Smooth muscle cell (in vitro differentiated cells): Measurements from ENCODE around the gene ABCG4. TPM values are rescaled to one million over a fixed set of nuclear protein-coding genes. Genes with fewer than 3 reads are reported as not detected.

Experiments used
- DNase-seq: peaks from one replicate; lab custom pipeline; 2025; ENCODE audit not compliant: unreplicated experiment; lab: John Stamatoyannopoulos, UW
- H2AFZ ChIP-seq: fragments of 200-600 bp; sonication (generic); 2 replicates; pipeline ENCODE4 v1.6.0; 2016; ENCODE audit warnings: antibody characterized with exemption, low read depth, mild to moderate bottlenecking
- H3F3A ChIP-seq: fragments of 200-600 bp; sonication (generic); 2 replicates; pipeline ENCODE4 v1.6.0; 2017; ENCODE audit warnings: antibody characterized with exemption, low read depth
- H3K27ac ChIP-seq: fragments of 200-600 bp; sonication (generic); 2 replicates; pipeline ENCODE4 v1.5.1; 2016; ENCODE audit warnings: low read depth, mild to moderate bottlenecking
- H3K27me3 ChIP-seq: fragments of 200-600 bp; sonication (generic); 2 replicates; pipeline ENCODE4 v1.6.1; 2016; ENCODE audit warnings: low read depth, mild to moderate bottlenecking
- H3K36me3 ChIP-seq: fragments of 200-600 bp; sonication (generic); 2 replicates; pipeline ENCODE4 v1.5.1; 2016; ENCODE audit warnings: low read depth
- H3K4me1 ChIP-seq: fragments of 200-600 bp; sonication (generic); 2 replicates; pipeline ENCODE4 v1.5.1; 2016; ENCODE audit warnings: low read depth
- H3K4me2 ChIP-seq: fragments of 200-600 bp; sonication (generic); 2 replicates; pipeline ENCODE4 v1.6.0; 2016; ENCODE audit warnings: mild to moderate bottlenecking
- H3K4me3 ChIP-seq: fragments of 200-600 bp; sonication (generic); 2 replicates; pipeline ENCODE4 v1.5.1; 2016; ENCODE audit warnings: mild to moderate bottlenecking
- H3K79me2 ChIP-seq: fragments of 200-600 bp; sonication (generic); 2 replicates; pipeline ENCODE4 v1.6.0; 2016; ENCODE audit warnings: low read depth, mild to moderate bottlenecking
- H3K9ac ChIP-seq: fragments of 200-600 bp; sonication (generic); 2 replicates; pipeline ENCODE4 v1.6.0; 2016; ENCODE audit warnings: low read depth
- H3K9me3 ChIP-seq: fragments of 200-600 bp; sonication (generic); replicated peaks from 2 replicates; pipeline ENCODE4 v1.5.1; 2016; ENCODE audit warnings: low read depth
- H4K20me1 ChIP-seq: fragments of 200-600 bp; sonication (generic); 2 replicates; pipeline ENCODE4 v1.6.0; 2016; ENCODE audit warnings: low read depth
- CTCF ChIP-seq: fragments of 200-600 bp; sonication (generic); IDR thresholded peaks from 2 replicates; pipeline ENCODE4 v1.5.1; 2017; ENCODE audit warnings: borderline replicate concordance, mild to moderate bottlenecking, antibody characterized with exemption; ENCODE audit not compliant: insufficient read depth, poor library complexity, severe bottlenecking
- WGBS: methylation state at CpG from one replicate; pipeline ENCODE4 v1.1.7; 2016; ENCODE audit warnings: low lambda C conversion rate; 5-methylcytosine and 5-hydroxymethylcytosine counted together
- polyA plus RNA-seq: library from polyadenylated mRNA; unstranded; fragments of >200 nt; fragmentation: Nextera tagmentation; extraction: Ambion mirVana; gene quantifications from 2 replicates; pipeline ENCODE4 v1.2.1, GENCODE V29; 2016
- total RNA-seq: library from RNA; depleted of rRNA; stranded (reverse); fragments of >200 nt; gene quantifications from 2 replicates; pipeline ENCODE4 v1.2.3, GENCODE V29; 2014

The ABCG4 gene
- total and polyA plus RNA-seq, 2 experiments from 2014 or later = 0.85 to 2.1 TPM

GRCh38 chr11:119116235-119116594 lies 32.6 kb upstream of the ABCG4 start:
- WGBS = 95% methylated on average over 10 of the region's 10 CpGs
- Histone ChIP-seq H3K4me1 (no peaks in the 10 kb centered on the region), H3K4me2 (no peak overlapping the region), H3K4me3 (no peak overlapping the region), H3K9ac (no peak overlapping the region), H3K79me2 (no peaks in the 10 kb centered on the region), H2AFZ (no peak overlapping the region), H3F3A (no peaks in the 10 kb centered on the region), H4K20me1 (no peaks in the 10 kb centered on the region), H3K36me3 (no peaks in the 10 kb centered on the region), H3K27ac (no peak overlapping the region), H3K9me3 (no peaks in the 10 kb centered on the region), H3K27me3 (no peaks in the 10 kb centered on the region)
- TF ChIP-seq CTCF = no peak
- no peak for DNase-seq

DNA sequence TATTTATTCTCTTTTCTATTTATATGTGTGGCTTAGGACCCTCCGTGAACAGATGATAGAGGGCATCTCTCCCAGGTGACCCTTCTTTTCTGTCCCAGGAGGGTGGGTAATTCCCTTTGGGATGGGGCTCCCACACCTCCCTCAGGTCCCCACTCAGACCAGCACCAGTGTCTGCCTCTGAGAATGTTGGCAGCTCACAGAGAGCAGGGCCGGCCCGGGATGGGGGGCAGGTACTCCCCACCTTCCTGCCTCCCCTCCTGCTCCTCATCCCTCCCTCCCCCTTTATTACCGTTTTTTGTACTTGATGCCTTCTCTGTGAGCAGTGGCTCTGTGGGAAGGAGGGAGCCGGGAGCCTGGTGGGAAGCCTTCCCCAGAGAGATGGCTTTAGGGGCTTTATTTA lies 32.3 kb upstream of the ABCG4 start:
- H2AFZ ChIP-seq = no peak overlapping the region
- DNase-seq = no peak
- H3K27me3 ChIP-seq = no peaks in the 10 kb centered on the region
- H3K9me3 ChIP-seq = no peaks in the 10 kb centered on the region
- H3K27ac ChIP-seq = no peak overlapping the region
- 85% methylated on average over 5 of the region's 5 CpGs for WGBS
- no peaks in the 10 kb centered on the region for H3K36me3 ChIP-seq
- no peak overlapping the region for H3K4me2 ChIP-seq
- H3F3A ChIP-seq = no peaks in the 10 kb centered on the region
- no peaks in the 10 kb centered on the region for H3K4me1 ChIP-seq
- no peaks in the 10 kb centered on the region for H3K79me2 ChIP-seq
- H4K20me1 ChIP-seq = no peaks in the 10 kb centered on the region
- no peak overlapping the region for H3K4me3 ChIP-seq
- H3K9ac ChIP-seq = no peak overlapping the region
- no peak for TF ChIP-seq CTCF

- no peaks in the 10 kb centered on the region for H3K9me3 ChIP-seq
- H3K27me3 ChIP-seq = no peaks in the 10 kb centered on the region
- H4K20me1 ChIP-seq = peaks cover 2% of the 10 kb centered on the region
- H3K27ac ChIP-seq = no peak overlapping the region
- no peak for TF ChIP-seq CTCF
- H3K4me1 ChIP-seq = peaks cover under 1% of the 10 kb centered on the region
- no peak overlapping the region for H3K4me3 ChIP-seq
- no peak overlapping the region for H2AFZ ChIP-seq
- H3F3A ChIP-seq = no peaks in the 10 kb centered on the region
- DNase-seq = no peak
- no peak overlapping the region for H3K9ac ChIP-seq
- H3K36me3 ChIP-seq = no peaks in the 10 kb centered on the region
- WGBS = 86% methylated on average over 3 of the region's 3 CpGs
- no peak overlapping the region for H3K4me2 ChIP-seq
- H3K79me2 ChIP-seq = peaks cover 5% of the 10 kb centered on the region
These were observed 31.7 kb upstream of the ABCG4 start for GRCh38 chr11:119117004-119117706.

- H3K4me2 ChIP-seq = no peak overlapping the region
- peaks cover 15% of the 10 kb centered on the region for H3K79me2 ChIP-seq
- no peak overlapping the region for H3K4me3 ChIP-seq
- H3K9ac ChIP-seq = no peak overlapping the region
- H3K36me3 ChIP-seq = no peaks in the 10 kb centered on the region
- H4K20me1 ChIP-seq = peaks cover 8% of the 10 kb centered on the region
- TF ChIP-seq CTCF = no peak
- no peaks in the 10 kb centered on the region for H3K9me3 ChIP-seq
- H3K27me3 ChIP-seq = no peaks in the 10 kb centered on the region
- H3K27ac ChIP-seq = no peak overlapping the region
- no peak for DNase-seq
- peaks cover 6% of the 10 kb centered on the region for H3K4me1 ChIP-seq
- H3F3A ChIP-seq = no peaks in the 10 kb centered on the region
- H2AFZ ChIP-seq = no peak overlapping the region
- 96% methylated on average over 5 of the region's 5 CpGs for WGBS
These were observed 30.6 kb upstream of the ABCG4 start for GRCh38 chr11:119118227-119118626.
